H9 (cell line): ENCODE measurements around the gene KIAA2012. TPM values are rescaled to one million over a fixed set of nuclear protein-coding genes. Genes with fewer than 3 reads are reported as not detected.
A peak's percentile ranks its signal among the peaks of the same experiment; 100 is the strongest.

ENCODE experiments used
- DNase-seq: peaks from one replicate; pipeline ENCODE4 v3.0.0-alpha.2; 2017
- H2AFZ ChIP-seq: one replicate; pipeline ENCODE4 v1.6.1; 2013; ENCODE audit warnings: mild to moderate bottlenecking, low read length, control low read depth, moderate library complexity
- H2AK5ac ChIP-seq: 2 replicates; pipeline ENCODE4 v1.6.1; 2013; ENCODE audit warnings: low read length, control low read depth, mixed read lengths; ENCODE audit not compliant: insufficient read length
- H2BK120ac ChIP-seq: one replicate; pipeline ENCODE4 v1.6.1; 2013; ENCODE audit warnings: low read depth, mild to moderate bottlenecking, low read length, control low read depth, inconsistent platforms; ENCODE audit not compliant: poor library complexity, severe bottlenecking
- H2BK12ac ChIP-seq: 2 replicates; pipeline ENCODE4 v1.6.1; 2013; ENCODE audit warnings: low read length, control low read depth, mixed read lengths, low read depth; ENCODE audit not compliant: insufficient read length
- H2BK15ac ChIP-seq: 2 replicates; pipeline ENCODE4 v1.6.1; 2013; ENCODE audit warnings: low read depth, low read length, control low read depth
- H2BK20ac ChIP-seq: one replicate; pipeline ENCODE4 v1.6.1; 2013; ENCODE audit warnings: low read depth, mild to moderate bottlenecking, low read length, control low read depth, inconsistent platforms; ENCODE audit not compliant: poor library complexity, severe bottlenecking
- H2BK5ac ChIP-seq: 2 replicates; pipeline ENCODE4 v1.6.1; 2013; ENCODE audit warnings: low read length, control low read depth, mixed read lengths; ENCODE audit not compliant: insufficient read length
- H3K14ac ChIP-seq: 2 replicates; pipeline ENCODE4 v1.6.1; 2013; ENCODE audit warnings: low read length, control low read depth; ENCODE audit not compliant: insufficient read depth
- H3K18ac ChIP-seq: 2 replicates; pipeline ENCODE4 v1.6.1; 2013; ENCODE audit warnings: low read depth, mild to moderate bottlenecking, mixed read lengths, low read length, control low read depth; ENCODE audit not compliant: insufficient read length
- H3K23ac ChIP-seq: 2 replicates; pipeline ENCODE4 v1.6.1; 2013; ENCODE audit warnings: low read length, control low read depth, mixed read lengths, low read depth; ENCODE audit not compliant: insufficient read length
- H3K23me2 ChIP-seq: 2 replicates; pipeline ENCODE4 v1.6.1; 2013; ENCODE audit warnings: low read depth, mild to moderate bottlenecking, mixed read lengths, low read length, control low read depth; ENCODE audit not compliant: insufficient read length, poor library complexity, severe bottlenecking
- H3K27ac ChIP-seq: 2 replicates; pipeline ENCODE4 v1.5.1; 2013; ENCODE audit warnings: low read length, control low read depth, mixed read lengths, low read depth; ENCODE audit not compliant: insufficient read length
- H3K27me3 ChIP-seq: 2 replicates; pipeline ENCODE4 v1.6.1; 2013; ENCODE audit warnings: low read length, control low read depth, inconsistent platforms; ENCODE audit not compliant: insufficient read depth
- H3K4ac ChIP-seq: 2 replicates; pipeline ENCODE4 v1.6.1; 2013; ENCODE audit warnings: low read depth, mild to moderate bottlenecking, control low read depth, inconsistent platforms, low read length, moderate library complexity
- H3K4me1 ChIP-seq: 2 replicates; pipeline ENCODE4 v1.6.1; 2013; ENCODE audit warnings: low read length, control low read depth, inconsistent platforms; ENCODE audit not compliant: insufficient read depth
- H3K4me2 ChIP-seq: 2 replicates; pipeline ENCODE4 v1.6.1; 2013; ENCODE audit warnings: low read length, control low read depth, mixed read lengths; ENCODE audit not compliant: insufficient read length, insufficient read depth
- H3K56ac ChIP-seq: 2 replicates; pipeline ENCODE4 v1.6.1; 2013; ENCODE audit warnings: low read depth, mild to moderate bottlenecking, mixed read lengths, low read length, control low read depth; ENCODE audit not compliant: insufficient read length
- H3K79me1 ChIP-seq: 2 replicates; pipeline ENCODE4 v1.6.1; 2013; ENCODE audit warnings: low read depth, mild to moderate bottlenecking, moderate library complexity, low read length, control low read depth, inconsistent platforms; ENCODE audit not compliant: insufficient read depth, poor library complexity, severe bottlenecking
- H3K79me2 ChIP-seq: 2 replicates; pipeline ENCODE4 v1.6.1; 2013; ENCODE audit warnings: low read length, control low read depth, inconsistent platforms; ENCODE audit not compliant: insufficient read depth
- H3K9ac ChIP-seq: 2 replicates; pipeline ENCODE4 v1.6.1; 2013; ENCODE audit warnings: low read length, control low read depth, mixed read lengths; ENCODE audit not compliant: insufficient read length; ENCODE audit errors: extremely low read depth
- H3K9me3 ChIP-seq: one replicate; pipeline ENCODE4 v1.6.1; 2013; ENCODE audit warnings: low read depth, low read length, inconsistent platforms; ENCODE audit not compliant: control insufficient read depth
- H3T11ph ChIP-seq: one replicate; pipeline ENCODE4 v1.6.1; 2013; ENCODE audit warnings: mild to moderate bottlenecking, low read length, control low read depth, inconsistent platforms
- H4K20me1 ChIP-seq: one replicate; pipeline ENCODE4 v1.6.1; 2013; ENCODE audit not compliant: control insufficient read depth, insufficient read length, insufficient read depth
- H4K5ac ChIP-seq: 2 replicates; pipeline ENCODE4 v1.6.1; 2013; ENCODE audit warnings: low read depth, mild to moderate bottlenecking, mixed read lengths, low read length, control low read depth; ENCODE audit not compliant: insufficient read length
- H4K8ac ChIP-seq: replicated peaks from 2 replicates; pipeline ENCODE4 v1.6.1; 2013; ENCODE audit warnings: low read length, control low read depth, mixed read lengths, low read depth; ENCODE audit not compliant: insufficient read length
- H4K91ac ChIP-seq: 2 replicates; pipeline ENCODE4 v1.6.1; 2013; ENCODE audit warnings: low read depth, mild to moderate bottlenecking, moderate library complexity, mixed read lengths, low read length, control low read depth; ENCODE audit not compliant: insufficient read length
- H3K27ac Mint-ChIP-seq, 3 experiments: 2 replicates in 2 of 3; 3 replicates in 1 of 3; pipeline ENCODE4 v1.8.0; 2020 to 2021; ENCODE audit warnings: mixed read lengths in 3 of 3, mild to moderate bottlenecking in 1 of 3, moderate library complexity in 1 of 3
- H3K27me3 Mint-ChIP-seq: 2 replicates; pipeline ENCODE4 v1.8.0; 2021; ENCODE audit warnings: low read depth, mild to moderate bottlenecking, moderate library complexity, mixed read lengths
- H3K36me3 Mint-ChIP-seq, 3 experiments: 2 replicates in 2 of 3; 3 replicates in 1 of 3; pipeline ENCODE4 v1.8.0; 2020 to 2021; ENCODE audit warnings: low read depth in 3 of 3, mixed read lengths in 3 of 3; ENCODE audit not compliant: insufficient read depth in 1 of 3
- H3K4me1 Mint-ChIP-seq, 2 experiments: 2 replicates each; pipeline ENCODE4 v1.8.0; 2020; ENCODE audit warnings: mixed read lengths in 2 of 2
- H3K4me3 Mint-ChIP-seq, 2 experiments: 2 replicates in 1 of 2; 3 replicates in 1 of 2; pipeline ENCODE4 v1.8.0; 2020 to 2021; ENCODE audit warnings: mild to moderate bottlenecking in 2 of 2, mixed read lengths in 2 of 2, moderate library complexity in 1 of 2
- H3K9me3 Mint-ChIP-seq, 2 experiments: 2 replicates in 1 of 2; 3 replicates in 1 of 2; pipeline ENCODE4 v1.8.0; 2020; ENCODE audit warnings: mild to moderate bottlenecking in 2 of 2, mixed read lengths in 2 of 2, moderate library complexity in 1 of 2
- CTCF ChIP-seq: fragments of 200-600 bp; sonication (generic); conservative IDR thresholded peaks from 3 replicates; pipeline ENCODE4 v1.8.0; 2021; ENCODE audit warnings: antibody characterized with exemption, mild to moderate bottlenecking
- WGBS: extraction: QIAGEN DNeasy Blood & Tissue Kit; methylation state at CpG from one replicate; pipeline ENCODE4 v1.1.7; 2013; ENCODE audit warnings: missing lambda C conversion rate, low lambda C conversion rate, mixed read lengths; ENCODE audit not compliant: insufficient read length; ENCODE audit errors: extremely low coverage; 5-methylcytosine and 5-hydroxymethylcytosine counted together
- total RNA-seq: library from RNA; stranded (reverse); gene quantifications from 2 replicates; pipeline ENCODE4 v1.2.1, GENCODE V29; 2021

Gene KIAA2012
- total RNA-seq, 1 experiment from 2014 or later: not detected

- Mint-ChIP-seq H3K9me3 (peaks cover 11% of the 10 kb centered on the region in 2 experiments; a peak in 4 of 5 replicates), H3K27ac (peak overlapping the region in 1 of 3 experiments; percentile 11; a peak in 2 of 7 replicates), H3K4me1 (peaks cover 14 to 15% of the 10 kb centered on the region in 2 experiments), H3K4me3 (no peak overlapping the region), H3K36me3 (peaks cover 0 to 9% (median 6%) of the 10 kb centered on the region in 3 experiments; a peak in 3 of 7 replicates), H3K27me3 (no peaks in the 10 kb centered on the region; the same call in 1 of the 2 replicates)
- Histone ChIP-seq H3K4me1 (peaks cover 7% of the 10 kb centered on the region; the same call in 1 of the 2 replicates), H3K23ac (no peak overlapping the region), H3K4ac (no peak overlapping the region), H2BK12ac (no peak overlapping the region), H2BK120ac (no peak overlapping the region), H4K8ac (no peak overlapping the region), H3K4me2 (no peak overlapping the region), H3K18ac (no peak overlapping the region), H4K91ac (no peak overlapping the region), H3K9ac (no peak overlapping the region), H3K23me2 (no peaks in the 10 kb centered on the region), H3K9me3 (no peaks in the 10 kb centered on the region), H2AK5ac (no peak overlapping the region), H2BK20ac (no peak overlapping the region), H3K79me1 (no peaks in the 10 kb centered on the region), H2AFZ (no peak overlapping the region), H3K27ac (no peak overlapping the region), H2BK15ac (no peak overlapping the region), H3K27me3 (no peaks in the 10 kb centered on the region), H2BK5ac (no peak overlapping the region), H3K14ac (no peak overlapping the region), H4K20me1 (no peaks in the 10 kb centered on the region), H4K5ac (no peak overlapping the region), H3K56ac (no peak overlapping the region), H3T11ph (no peak overlapping the region), H3K79me2 (no peaks in the 10 kb centered on the region)
- no CpG with 5 or more reads among the region's 5 CpGs for WGBS
- DNase-seq: no peak
- no peak for TF ChIP-seq CTCF
Observed at GRCh38 chr2:202079310-202079709, 6.3 kb downstream of the KIAA2012 start.
